ENCODE results near the gene TAF5L. TPM values are rescaled to one million over a fixed set of nuclear protein-coding genes. Genes with fewer than 3 reads are reported as not detected.

TAF5L gene
- total and polyA plus RNA-seq, 8 donors: 0.29 to 33.8 (median 8.8) TPM

DNA sequence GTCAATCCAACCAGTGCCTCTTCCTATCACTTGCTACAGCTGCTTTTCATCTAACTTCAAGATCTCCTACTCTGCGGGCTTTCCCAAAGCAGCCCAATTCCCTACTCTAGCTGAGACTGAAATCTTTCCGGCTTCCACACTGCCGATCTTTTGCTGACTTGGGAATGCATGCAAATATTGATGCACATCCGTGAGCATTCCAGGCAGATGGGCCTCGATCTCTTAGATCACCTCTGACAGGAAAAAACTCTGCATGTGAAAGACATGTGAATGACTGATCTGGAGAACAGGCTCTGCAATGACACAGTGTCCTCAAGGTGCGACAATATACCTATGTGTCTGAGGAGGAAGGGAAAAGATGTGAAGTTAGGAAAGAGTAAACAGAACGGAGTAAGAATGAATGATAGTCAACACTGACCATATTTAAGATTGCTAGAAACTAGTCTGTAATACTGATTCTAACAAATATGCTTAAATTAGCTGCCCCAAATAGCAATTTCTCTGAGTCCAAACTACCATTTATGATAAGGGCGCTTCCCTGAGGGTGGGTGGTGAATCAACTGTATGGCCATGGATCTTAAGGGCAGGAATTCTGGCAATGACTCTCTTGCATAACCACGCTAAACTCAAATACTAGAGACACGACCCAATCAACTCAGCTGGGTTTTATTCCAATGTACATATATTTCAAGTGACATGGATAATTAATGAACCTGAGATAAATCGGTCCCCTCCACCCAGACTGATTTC lies 8.4 kb downstream of the TAF5L start:
- Histone ChIP-seq H3K9me3 (no peaks in the 10 kb centered on the region), H3K27ac (no peak overlapping the region), H3K4me1 (peaks cover under 1 to 44% (median 15%) of the 10 kb centered on the region in 4 donors), H3K27me3 (no peaks in the 10 kb centered on the region), H3K4me3 (no peak overlapping the region), H3K36me3 (peaks cover 12 to 20% (median 19%) of the 10 kb centered on the region in 4 donors)
- TF ChIP-seq POLR2A (IDR thresholded peaks at IDR 0.05): no peak
- TF ChIP-seq EP300 (IDR thresholded peaks at IDR 0.05): no peak
- no peak for TF ChIP-seq POLR2AphosphoS5 (IDR thresholded peaks at IDR 0.05)
- no peak for TF ChIP-seq CTCF (IDR thresholded peaks at IDR 0.05)
- WGBS, 5 donors: 78 to 84% (median 79%) methylated on average over 11 of the region's 11 CpGs
- no peak for DNase-seq
- intact Hi-C loops (cut with DNase I; ENCODE audit: low total_unique reads): no loop called here

DNA sequence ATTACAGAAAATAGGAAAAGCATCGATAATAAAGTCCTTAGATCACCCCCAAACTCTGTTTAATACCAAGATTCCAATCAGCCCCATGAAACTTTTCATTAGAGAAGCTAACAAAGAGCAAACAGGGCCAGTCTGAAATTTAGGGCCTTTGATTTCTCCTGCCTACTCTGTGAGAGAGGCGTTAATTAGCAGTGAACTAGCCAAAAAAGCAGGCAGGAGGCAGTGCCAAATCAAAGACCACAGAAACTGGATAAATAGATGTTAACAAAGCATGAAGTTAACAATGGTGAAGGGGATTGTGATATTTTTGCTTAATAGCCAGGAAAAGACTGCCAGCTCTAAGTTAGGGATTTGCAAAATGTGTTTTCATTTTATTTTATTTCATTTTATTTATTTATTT lies 11.2 kb downstream of the TAF5L start:
- no peak for TF ChIP-seq EP300 (IDR thresholded peaks at IDR 0.05)
- no peak for TF ChIP-seq POLR2A (IDR thresholded peaks at IDR 0.05)
- TF ChIP-seq CTCF (IDR thresholded peaks at IDR 0.05): no peak
- no peak for TF ChIP-seq POLR2AphosphoS5 (IDR thresholded peaks at IDR 0.05)
- peaks cover 32 to 48% (median 47%) of the 10 kb centered on the region in 4 donors for H3K36me3 ChIP-seq
- H3K4me3 ChIP-seq: no peak overlapping the region
- intact Hi-C loops (cut with DNase I; ENCODE audit: low total_unique reads): no loop called here
- no peaks in the 10 kb centered on the region for H3K9me3 ChIP-seq
- H3K4me1 ChIP-seq: peaks cover 0 to 17% (median 2%) of the 10 kb centered on the region in 4 donors
- no peaks in the 10 kb centered on the region for H3K27me3 ChIP-seq
- DNase-seq: no peak
- WGBS, 5 donors: 74 to 92% (median 80%) methylated on average over 2 of the region's 2 CpGs
- H3K27ac ChIP-seq: no peak overlapping the region

- no peak for DNase-seq
- Histone ChIP-seq H3K9me3 (no peaks in the 10 kb centered on the region), H3K4me3 (no peak overlapping the region), H3K4me1 (peaks cover 0 to 10% (median 2%) of the 10 kb centered on the region in 4 donors), H3K36me3 (peaks cover 36 to 56% (median 55%) of the 10 kb centered on the region in 4 donors), H3K27ac (no peak overlapping the region), H3K27me3 (no peaks in the 10 kb centered on the region)
- no peak for TF ChIP-seq POLR2A (IDR thresholded peaks at IDR 0.05)
- no peak for TF ChIP-seq POLR2AphosphoS5 (IDR thresholded peaks at IDR 0.05)
- TF ChIP-seq CTCF (IDR thresholded peaks at IDR 0.05): no peak
- TF ChIP-seq EP300 (IDR thresholded peaks at IDR 0.05): no peak
- intact Hi-C loops (cut with DNase I; ENCODE audit: low total_unique reads): no loop called here
- 74 to 90% (median 89%) methylated on average over 5 of the region's 5 CpGs for WGBS, 5 donors
Measured at GRCh38 chr1:229613938-229614337, 12.0 kb downstream of the TAF5L start.

DNA sequence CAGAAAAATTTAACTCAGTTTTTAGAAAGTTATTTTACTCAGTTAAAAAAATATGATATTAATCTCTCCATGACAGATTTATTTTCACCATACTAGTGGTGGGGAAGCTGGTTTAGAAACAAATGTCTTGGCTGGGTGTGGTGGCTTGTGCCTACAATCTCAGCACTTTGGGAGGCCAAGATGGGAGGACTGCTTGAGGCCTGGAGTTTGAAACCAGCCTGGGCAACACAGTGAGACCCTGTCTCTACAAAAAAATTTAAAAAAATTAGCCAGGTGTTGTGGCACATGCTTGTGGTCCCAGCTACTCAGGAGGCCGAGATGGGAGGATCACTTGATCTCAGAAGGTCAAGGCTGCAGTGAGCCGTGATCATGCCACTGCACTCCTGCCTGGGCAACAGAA lies 17.3 kb downstream of the TAF5L start:
- peaks cover 44 to 98% (median 97%) of the 10 kb centered on the region in 4 donors for H3K36me3 ChIP-seq
- no peak for DNase-seq
- 92 to 100% (median 95%) methylated on average over 2 of the region's 2 CpGs for WGBS, 5 donors
- no peaks in the 10 kb centered on the region for H3K4me1 ChIP-seq
- H3K27ac ChIP-seq: no peak overlapping the region
- TF ChIP-seq POLR2A (IDR thresholded peaks at IDR 0.05) (no peak), CTCF (IDR thresholded peaks at IDR 0.05) (no peak), POLR2AphosphoS5 (IDR thresholded peaks at IDR 0.05) (no peak), EP300 (IDR thresholded peaks at IDR 0.05) (no peak)
- intact Hi-C loops (cut with DNase I; ENCODE audit: low total_unique reads): no loop called here
- H3K9me3 ChIP-seq: no peaks in the 10 kb centered on the region
- H3K4me3 ChIP-seq: no peak overlapping the region
- no peaks in the 10 kb centered on the region for H3K27me3 ChIP-seq
